Activated CD8-positive, alpha-beta T cell treated with anti-CD3 and anti-CD28 coated beads for 36 hours (primary cell): ENCODE data around the gene TBL1X. TPM values are rescaled to one million over a fixed set of nuclear protein-coding genes. Genes with fewer than 3 reads are reported as not detected.
"Not testable (repeated sequence)": the region's sequence is repeated elsewhere in the genome, so short reads cannot be mapped to it uniquely, and the experiment has no call there.

ENCODE experiments used
- ATAC-seq: fragments of 200-7000 bp; cut with Tn5 transposase; one replicate; pipeline ENCODE4 v1.10.0; 2021; ENCODE audit warnings: mild to moderate bottlenecking, moderate library complexity
- CTCF ChIA-PET: fragments of 350-600 bp; sonication (Branson Sonifier 250); formaldehyde crosslinking; loops from one replicate; lab custom pipeline; 2021; ENCODE audit warnings: antibody characterized with exemption; lab: Charles Lee
- POLR2A ChIA-PET: fragments of 350-600 bp; sonication (Branson Sonifier 250); formaldehyde crosslinking; loops from one replicate; lab custom pipeline; 2021; ENCODE audit warnings: antibody characterized with exemption; lab: Charles Lee
- DNase-seq: peaks from one replicate; pipeline ENCODE4 v3.0.0-alpha.2; 2020
- H3K27ac Mint-ChIP-seq: one replicate; pipeline ENCODE4 v1.8.0; 2021; ENCODE audit warnings: mild to moderate bottlenecking, mixed read lengths
- H3K27me3 Mint-ChIP-seq: one replicate; pipeline ENCODE4 v1.8.0; 2021; ENCODE audit warnings: mixed read lengths
- H3K36me3 Mint-ChIP-seq: one replicate; pipeline ENCODE4 v1.8.0; 2021; ENCODE audit warnings: low read depth, mixed read lengths
- H3K4me1 Mint-ChIP-seq: one replicate; pipeline ENCODE4 v1.8.0; 2021; ENCODE audit warnings: low read depth, mixed read lengths
- H3K4me3 Mint-ChIP-seq: one replicate; pipeline ENCODE4 v1.8.0; 2021; ENCODE audit warnings: mild to moderate bottlenecking, moderate library complexity, mixed read lengths
- H3K9me3 Mint-ChIP-seq: one replicate; pipeline ENCODE4 v1.8.0; 2021; ENCODE audit warnings: mixed read lengths
- intact Hi-C: fragments of 100-400 bp; cut with micrococcal nuclease; formaldehyde crosslinking; loops from one replicate; pipeline ENCODE4 v1.10.0; 2022
- total RNA-seq, 2 experiments: library from RNA; stranded (reverse); gene quantifications; one replicate each; pipeline ENCODE4 v1.2.3, GENCODE V29; 2021
- TF ChIP-seq, protein P1 (sequence below): fragments of 200-600 bp; IDR thresholded peaks from one replicate; pipeline ENCODE4 v1.8.0; 2022; ENCODE audit warnings: antibody characterized with exemption, mild to moderate bottlenecking

TBL1X gene
- total RNA-seq, 2 experiments from 2014 or later, result 28.9 to 32.0 TPM

DNA sequence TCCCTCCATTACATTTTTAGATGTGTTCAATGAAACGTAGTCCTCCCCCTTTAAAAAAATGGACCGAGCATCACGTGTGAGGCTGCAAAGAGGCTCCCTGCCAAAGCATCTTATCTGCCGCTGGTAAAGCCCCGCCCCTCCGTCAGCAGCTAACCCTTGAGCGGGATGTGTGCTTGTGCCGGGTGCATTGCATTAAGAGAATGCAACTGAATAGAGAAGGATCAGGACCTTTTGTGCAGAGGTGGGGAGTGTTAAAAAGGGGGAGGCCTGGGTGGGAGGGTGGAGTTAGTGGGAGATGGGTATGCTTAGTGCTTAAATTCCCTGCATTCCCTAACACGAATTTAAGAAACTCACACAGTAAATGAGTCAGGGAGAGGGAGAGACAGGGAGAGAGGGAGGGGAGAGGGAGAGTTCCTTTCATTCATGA is 66.0 kb downstream of the TBL1X start:
- ATAC-seq, result peak; percentile 95
- TF ChIP-seq, protein P1, sequence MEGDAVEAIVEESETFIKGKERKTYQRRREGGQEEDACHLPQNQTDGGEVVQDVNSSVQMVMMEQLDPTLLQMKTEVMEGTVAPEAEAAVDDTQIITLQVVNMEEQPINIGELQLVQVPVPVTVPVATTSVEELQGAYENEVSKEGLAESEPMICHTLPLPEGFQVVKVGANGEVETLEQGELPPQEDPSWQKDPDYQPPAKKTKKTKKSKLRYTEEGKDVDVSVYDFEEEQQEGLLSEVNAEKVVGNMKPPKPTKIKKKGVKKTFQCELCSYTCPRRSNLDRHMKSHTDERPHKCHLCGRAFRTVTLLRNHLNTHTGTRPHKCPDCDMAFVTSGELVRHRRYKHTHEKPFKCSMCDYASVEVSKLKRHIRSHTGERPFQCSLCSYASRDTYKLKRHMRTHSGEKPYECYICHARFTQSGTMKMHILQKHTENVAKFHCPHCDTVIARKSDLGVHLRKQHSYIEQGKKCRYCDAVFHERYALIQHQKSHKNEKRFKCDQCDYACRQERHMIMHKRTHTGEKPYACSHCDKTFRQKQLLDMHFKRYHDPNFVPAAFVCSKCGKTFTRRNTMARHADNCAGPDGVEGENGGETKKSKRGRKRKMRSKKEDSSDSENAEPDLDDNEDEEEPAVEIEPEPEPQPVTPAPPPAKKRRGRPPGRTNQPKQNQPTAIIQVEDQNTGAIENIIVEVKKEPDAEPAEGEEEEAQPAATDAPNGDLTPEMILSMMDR, result no peak
- ChIA-PET POLR2A (no interaction called here), CTCF (no interaction called here)
- Mint-ChIP-seq H3K4me1 (peaks cover 55% of the 10 kb centered on the region), H3K4me3 (peak overlapping the region; percentile 41), H3K27ac (no peak overlapping the region), H3K36me3 (peaks cover 2% of the 10 kb centered on the region), H3K9me3 (no peaks in the 10 kb centered on the region), H3K27me3 (no peaks in the 10 kb centered on the region)
- peak; percentile 79 for DNase-seq
- intact Hi-C loops, result no loop called here

DNA sequence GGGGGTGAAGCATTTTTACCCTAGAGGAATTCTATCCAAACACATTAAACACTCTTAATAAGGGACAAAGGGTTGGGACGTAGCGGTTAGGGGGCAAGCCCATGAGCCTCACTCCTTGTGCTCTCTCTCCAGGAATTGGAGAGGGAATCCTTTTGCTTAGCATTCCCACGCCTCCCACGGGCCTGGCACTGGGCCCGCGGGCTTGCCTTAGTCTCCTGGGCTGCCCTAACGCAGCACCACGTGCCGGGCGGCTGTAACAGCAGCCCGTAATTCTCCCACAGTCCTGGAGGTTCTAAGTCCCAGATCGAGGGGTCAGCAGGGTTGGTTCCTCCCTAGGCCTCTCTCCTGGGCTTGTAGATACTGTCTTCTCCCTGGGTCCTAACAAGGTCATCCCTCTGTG is 67.5 kb downstream of the TBL1X start:
- intact Hi-C loops, result no loop called here
- TF ChIP-seq, protein P1, result no peak
- DNase-seq, result no peak
- Mint-ChIP-seq H3K4me1 (peaks cover 51% of the 10 kb centered on the region), H3K36me3 (peaks cover 9% of the 10 kb centered on the region), H3K27ac (no peak overlapping the region), H3K27me3 (no peaks in the 10 kb centered on the region), H3K4me3 (no peak overlapping the region), H3K9me3 (no peaks in the 10 kb centered on the region)
- ATAC-seq, result no peak
- POLR2A ChIA-PET, result no interaction called here
- CTCF ChIA-PET, result no interaction called here

DNA sequence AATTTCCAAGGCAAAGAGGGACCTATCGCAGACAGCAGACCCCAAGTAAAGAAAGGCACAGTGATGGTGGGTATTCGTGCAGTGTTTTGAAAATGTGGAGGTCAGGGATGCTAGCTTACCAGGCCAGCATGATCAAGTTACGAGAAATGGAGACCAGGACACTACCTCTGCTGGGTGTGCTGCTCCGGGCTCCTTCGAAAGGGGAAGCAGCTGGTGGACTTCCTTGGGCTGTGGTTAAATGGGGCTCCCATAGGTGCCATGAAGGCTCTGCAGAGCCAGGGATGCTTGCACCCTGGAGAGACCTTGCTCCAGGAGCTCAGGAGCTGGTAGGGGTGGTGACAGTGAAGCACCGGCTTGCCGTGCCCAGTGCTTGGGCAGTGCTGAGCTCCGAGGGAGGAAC is 68.8 kb downstream of the TBL1X start:
- no peaks in the 10 kb centered on the region for H3K9me3 Mint-ChIP-seq
- no peak for ATAC-seq
- peaks cover 18% of the 10 kb centered on the region for H3K36me3 Mint-ChIP-seq
- ChIA-PET POLR2A (no interaction called here), CTCF (no interaction called here)
- no peaks in the 10 kb centered on the region for H3K27me3 Mint-ChIP-seq
- intact Hi-C loops, result no loop called here
- no peak for DNase-seq
- TF ChIP-seq, protein P1, result no peak
- H3K4me1 Mint-ChIP-seq, result peaks cover 58% of the 10 kb centered on the region
- H3K27ac Mint-ChIP-seq, result no peak overlapping the region
- H3K4me3 Mint-ChIP-seq, result no peak overlapping the region

DNA sequence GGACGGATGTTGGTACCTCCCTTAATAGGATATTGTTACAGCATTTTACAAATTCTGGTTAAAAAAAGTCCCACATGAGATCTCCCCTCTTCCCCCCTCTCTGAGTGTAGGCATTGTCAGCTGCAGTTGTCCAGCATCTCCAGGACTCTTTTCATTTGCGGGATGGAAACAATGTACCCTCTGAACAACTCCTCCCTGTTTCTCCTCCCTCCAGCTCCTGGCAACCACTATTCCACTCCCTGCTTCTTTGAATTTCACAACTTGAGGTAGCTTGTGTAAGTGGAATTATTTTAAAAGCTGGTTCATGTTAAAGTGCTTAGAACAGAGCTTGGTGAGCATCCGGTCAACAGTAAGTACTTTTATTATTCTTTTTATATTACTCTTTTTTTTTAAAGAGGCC is 69.8 kb downstream of the TBL1X start:
- intact Hi-C loops, result no loop called here
- ATAC-seq (no peak), DNase-seq (no peak)
- TF ChIP-seq, protein P1, result no peak
- H3K4me1 Mint-ChIP-seq, result peaks cover 60% of the 10 kb centered on the region
- peaks cover 21% of the 10 kb centered on the region for H3K36me3 Mint-ChIP-seq
- no peaks in the 10 kb centered on the region for H3K9me3 Mint-ChIP-seq
- H3K27ac Mint-ChIP-seq, result no peak overlapping the region
- H3K4me3 Mint-ChIP-seq, result no peak overlapping the region
- no peaks in the 10 kb centered on the region for H3K27me3 Mint-ChIP-seq
- CTCF ChIA-PET, result no interaction called here
- POLR2A ChIA-PET, result no interaction called here

DNA sequence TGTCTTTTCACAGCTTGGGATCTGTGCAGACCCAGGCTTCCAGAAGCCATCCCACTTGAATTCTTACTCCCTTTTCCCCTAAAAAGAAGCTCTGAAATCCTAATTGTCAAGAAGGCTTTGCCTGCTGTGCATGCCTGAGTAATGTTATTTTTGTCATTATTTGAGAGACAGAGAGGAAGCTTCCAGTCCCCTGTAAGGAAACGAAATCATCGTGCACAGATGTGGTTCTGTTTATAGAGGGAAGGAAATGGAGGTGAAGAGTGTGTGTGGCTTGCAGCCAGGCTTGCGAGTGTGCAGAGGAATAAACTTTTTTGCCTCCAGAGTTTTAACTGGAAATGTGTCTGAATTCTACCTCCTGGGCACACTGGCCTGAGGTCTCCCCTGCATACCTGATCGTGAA is 70.2 kb downstream of the TBL1X start:
- Mint-ChIP-seq H3K27me3 (no peaks in the 10 kb centered on the region), H3K4me3 (no peak overlapping the region), H3K9me3 (no peaks in the 10 kb centered on the region), H3K27ac (no peak overlapping the region), H3K4me1 (peaks cover 61% of the 10 kb centered on the region), H3K36me3 (peaks cover 21% of the 10 kb centered on the region)
- ATAC-seq, result no peak
- CTCF ChIA-PET, result no interaction called here
- intact Hi-C loops, result no loop called here
- POLR2A ChIA-PET, result no interaction called here
- TF ChIP-seq, protein P1, result no peak
- no peak for DNase-seq

DNA sequence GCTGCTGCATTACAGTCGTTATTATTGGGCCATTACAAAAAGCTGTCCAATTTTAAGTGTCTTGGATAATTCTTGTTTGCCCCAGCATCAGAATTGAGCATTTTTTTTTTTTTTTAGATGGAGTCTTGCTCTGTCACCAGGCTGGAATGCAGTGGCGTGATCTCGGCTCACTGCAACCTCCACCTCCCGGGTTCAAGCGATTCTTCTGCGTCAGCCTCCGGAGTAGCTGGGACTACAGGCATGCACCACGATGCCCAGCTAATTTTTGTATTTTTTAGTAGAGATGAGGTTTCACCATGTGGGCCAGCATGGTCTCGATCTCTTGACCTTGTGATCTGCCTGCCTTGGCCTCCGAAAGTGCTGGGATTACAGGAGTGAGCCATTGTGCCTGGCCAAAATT is 71.3 kb downstream of the TBL1X start:
- DNase-seq, intact Hi-C loops, CTCF ChIA-PET, H3K27ac Mint-ChIP-seq, H3K27me3 Mint-ChIP-seq, H3K9me3 Mint-ChIP-seq, ATAC-seq, H3K4me3 Mint-ChIP-seq: not testable (repeated sequence)
- Mint-ChIP-seq H3K36me3 (peaks cover 21% of the 10 kb centered on the region), H3K4me1 (peaks cover 56% of the 10 kb centered on the region)
- POLR2A ChIA-PET, result interaction anchor here (0.6 kb wide), 1 partner anchor 46 kb away, joined by 4 read pairs; no protein-coding TSS in a partner anchor
